Measurements from ENCODE around the gene GINS1.

DNA sequence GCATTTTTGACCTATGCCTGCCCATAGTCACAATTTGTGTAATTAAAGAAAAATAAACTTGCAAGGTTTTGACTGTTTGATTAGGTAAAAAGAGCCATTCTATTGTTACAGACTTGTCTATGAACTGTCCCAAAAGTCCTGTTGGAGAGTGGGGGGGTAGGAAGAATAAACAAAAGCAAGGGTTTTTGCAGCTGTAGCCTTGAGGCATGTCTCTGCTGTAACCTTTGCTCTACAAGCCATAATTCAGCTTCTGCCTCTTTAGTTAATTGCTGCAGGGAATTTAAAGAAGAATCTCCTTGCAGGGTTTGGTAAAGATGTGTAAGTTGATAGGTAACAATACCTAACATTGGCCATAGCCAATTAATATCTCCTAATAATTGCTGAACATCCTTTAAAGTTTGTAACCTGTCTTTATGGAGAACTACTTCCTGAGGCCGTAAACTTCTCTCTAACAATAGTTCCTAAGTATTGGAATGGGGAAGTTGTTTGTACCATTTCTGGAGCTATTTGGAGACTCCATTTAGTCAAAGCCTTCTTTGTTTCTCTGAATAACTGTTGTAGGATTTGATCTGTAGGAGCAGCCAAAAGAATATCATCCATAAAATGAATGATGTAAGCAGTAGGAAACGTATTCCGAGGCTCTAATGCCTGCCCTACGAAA is 9.0 kb upstream of the GINS1 start:
- TF ChIP-seq, protein P1, sequence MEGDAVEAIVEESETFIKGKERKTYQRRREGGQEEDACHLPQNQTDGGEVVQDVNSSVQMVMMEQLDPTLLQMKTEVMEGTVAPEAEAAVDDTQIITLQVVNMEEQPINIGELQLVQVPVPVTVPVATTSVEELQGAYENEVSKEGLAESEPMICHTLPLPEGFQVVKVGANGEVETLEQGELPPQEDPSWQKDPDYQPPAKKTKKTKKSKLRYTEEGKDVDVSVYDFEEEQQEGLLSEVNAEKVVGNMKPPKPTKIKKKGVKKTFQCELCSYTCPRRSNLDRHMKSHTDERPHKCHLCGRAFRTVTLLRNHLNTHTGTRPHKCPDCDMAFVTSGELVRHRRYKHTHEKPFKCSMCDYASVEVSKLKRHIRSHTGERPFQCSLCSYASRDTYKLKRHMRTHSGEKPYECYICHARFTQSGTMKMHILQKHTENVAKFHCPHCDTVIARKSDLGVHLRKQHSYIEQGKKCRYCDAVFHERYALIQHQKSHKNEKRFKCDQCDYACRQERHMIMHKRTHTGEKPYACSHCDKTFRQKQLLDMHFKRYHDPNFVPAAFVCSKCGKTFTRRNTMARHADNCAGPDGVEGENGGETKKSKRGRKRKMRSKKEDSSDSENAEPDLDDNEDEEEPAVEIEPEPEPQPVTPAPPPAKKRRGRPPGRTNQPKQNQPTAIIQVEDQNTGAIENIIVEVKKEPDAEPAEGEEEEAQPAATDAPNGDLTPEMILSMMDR (IDR thresholded peaks at IDR 0.05) = no peak
- TF ChIP-seq EZH2 (IDR thresholded peaks at IDR 0.05; ENCODE audit: borderline replicate concordance, insufficient read depth, low read depth, low read length, poor library complexity, severe bottlenecking) = no peak

Measured in B cell (primary cell).